Heart right ventricle (tissue), 16 donors: ENCODE data around the gene CALCOCO1. TPM values are rescaled to one million over a fixed set of nuclear protein-coding genes. Genes with fewer than 3 reads are reported as not detected.

Experiments
- ATAC-seq, 8 donors: fragments of 200-7000 bp; cut with Tn5 transposase; one replicate each; pipeline ENCODE4 v1.9.1; 2020; ENCODE audit warnings: mild to moderate bottlenecking in 8 of 8, moderate library complexity in 8 of 8, moderate number of reproducible peaks in 1 of 8
- DNase-seq, 2 donors: peaks; one replicate each; pipeline ENCODE4 v3.0.0-alpha.2; 2020
- H3K27ac ChIP-seq, 10 donors: fragments of 200-600 bp; sonication (generic) in 2 of 10; one replicate each; pipeline versions ENCODE4 v1.5.0 to v1.8.0; 2020 to 2022; ENCODE audit warnings: mild to moderate bottlenecking in 3 of 10
- H3K27me3 ChIP-seq, 7 donors: fragments of 200-600 bp; one replicate each; pipeline ENCODE4 v1.8.0; 2021 to 2022; ENCODE audit warnings: mild to moderate bottlenecking in 2 of 7
- H3K36me3 ChIP-seq, 9 donors: fragments of 200-600 bp; sonication (generic) in 1 of 9; one replicate each; pipeline versions ENCODE4 v1.5.0 to v1.8.0; 2020 to 2022; ENCODE audit warnings: mild to moderate bottlenecking in 2 of 9
- H3K4me1 ChIP-seq, 9 donors: fragments of 200-600 bp; sonication (generic) in 1 of 9; one replicate each; pipeline versions ENCODE4 v1.5.0 to v1.8.0; 2020 to 2022; ENCODE audit warnings: mild to moderate bottlenecking in 4 of 9
- H3K4me3 ChIP-seq, 10 donors: fragments of 200-600 bp; sonication (generic) in 2 of 10; one replicate each; pipeline versions ENCODE4 v1.5.0 to v1.8.0; 2020 to 2022; ENCODE audit warnings: mild to moderate bottlenecking in 7 of 10, moderate library complexity in 2 of 10
- H3K9me3 ChIP-seq, 11 donors: fragments of 200-600 bp in 10 of 11; sonication (generic) in 2 of 11; one replicate each; pipeline versions ENCODE4 v1.5.0 to v1.8.0; 2013 to 2022; ENCODE audit warnings: mild to moderate bottlenecking in 2 of 11, control low read depth in 1 of 11, moderate library complexity in 1 of 11
- WGBS, 2 donors: extraction: QIAGEN DNeasy Blood & Tissue Kit; methylation state at CpG; one replicate each; pipeline ENCODE4 v1.1.7; 2013; ENCODE audit warnings: inconsistent platforms in 1 of 2; 5-methylcytosine and 5-hydroxymethylcytosine counted together
- intact Hi-C, 10 donors: fragments of 100-400 bp; cut with DNase I; formaldehyde crosslinking; loops; one replicate each; pipeline versions ENCODE4 v1.11.1 to v1.14.2; 2022
- polyA plus RNA-seq, 2 donors: library from polyadenylated mRNA; stranded (reverse); fragments of 200-250 nt; gene quantifications; one replicate each; pipeline ENCODE4 v1.2.3, GENCODE V29; 2013
- total RNA-seq, 10 donors: library from RNA; stranded (reverse); fragmentation: NEBNext Ultra II Directional in 3 of 10; extraction: Animal tissue kit (Norgen Biotek cat#: 25700) in 3 of 10; gene quantifications; one replicate each; pipeline versions ENCODE4 v1.2.1 to v1.2.4, GENCODE V29; 2021 to 2023
- TF ChIP-seq, protein P1 (sequence below), 9 donors: fragments of 200-600 bp; sonication (generic) in 2 of 9; IDR thresholded peaks; one replicate each; pipeline versions ENCODE4 v1.5.0 to v1.8.0; 2021 to 2022; ENCODE audit warnings: antibody characterized with exemption in 9 of 9, mild to moderate bottlenecking in 5 of 9, moderate library complexity in 1 of 9
- donor health status: Arrhythmogenic right ventricular cardiomyopathy.
- donor health status: ischemic (EF 13 %, LVEDD 7.1; RV severe dilation, severe dysfunction).
- donor health status: healthy with polysubstance abuse.
- donor health status: DM: no; HTN: yes; CAD: no.
- donor health status: DM: no; HTN: no; CAD: no.
- donor health status: ischemic (EF 25% LVEDD 6.9; RV normal size, moderate dysfunction).
- donor health status: ischemic (EF 25% LVEDD 5.7; RV mildly dilated, moderate dysfunction).
- donor health status: healthy.
- donor health status: DM: yes; HTN: yes; CAD: no.
- donor health status: Ischemic cardiomyopathy.
- donor health status: ischemic (EF 35%, LVEDD 5.7; RV mildly dilated, moderate dysfunction).
- donor health status: nonischemic (EF 11% LVEDD 7.7; RV severe dilation, severe dysfunction).
- donor health status: DM: yes; HTN: yes; CAD: no.
- donor health status: PGD.
- donor health status: ischemic (EF 29% LVEDD 5.4; RV normal size, mild dysfunction).
- donor health status: nonischemic (EF 23%, LVEDD 6.1; RV moderate dilation, normal function).

Gene CALCOCO1
- total and polyA plus RNA-seq, 12 donors: 105 to 264 (median 198) TPM

DNA sequence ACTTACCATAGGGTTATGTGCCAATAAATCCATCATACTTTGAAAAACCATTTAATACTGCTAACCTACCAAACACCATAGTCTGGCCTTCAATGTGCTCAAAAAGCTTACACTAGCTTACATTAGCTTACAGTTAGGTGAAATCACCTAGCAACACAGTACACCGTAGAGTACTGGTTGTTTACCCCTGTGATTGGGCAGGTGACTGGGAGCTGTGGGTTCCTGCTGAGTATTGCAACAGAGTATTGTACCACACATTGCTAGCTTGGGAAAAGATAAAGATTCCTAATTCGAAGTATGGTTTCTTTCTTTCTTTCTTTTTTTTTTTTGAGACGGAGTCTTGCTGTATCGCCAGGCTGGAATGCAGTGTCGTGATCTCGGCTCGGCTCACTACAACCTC is 56.9 kb downstream of the CALCOCO1 start:
- ATAC-seq (no peak), DNase-seq (no peak)
- Histone ChIP-seq H3K36me3 (peaks cover 0 to 91% (median 54%) of the 10 kb centered on the region in 9 donors), H3K27ac (no peak overlapping the region), H3K27me3 (no peaks in the 10 kb centered on the region), H3K9me3 (no peaks in the 10 kb centered on the region), H3K4me3 (no peak overlapping the region), H3K4me1 (peaks cover 3 to 54% (median 29%) of the 10 kb centered on the region in 9 donors)
- WGBS, 2 donors: 85 to 87% methylated on average over 7 of the region's 7 CpGs
- TF ChIP-seq, protein P1, sequence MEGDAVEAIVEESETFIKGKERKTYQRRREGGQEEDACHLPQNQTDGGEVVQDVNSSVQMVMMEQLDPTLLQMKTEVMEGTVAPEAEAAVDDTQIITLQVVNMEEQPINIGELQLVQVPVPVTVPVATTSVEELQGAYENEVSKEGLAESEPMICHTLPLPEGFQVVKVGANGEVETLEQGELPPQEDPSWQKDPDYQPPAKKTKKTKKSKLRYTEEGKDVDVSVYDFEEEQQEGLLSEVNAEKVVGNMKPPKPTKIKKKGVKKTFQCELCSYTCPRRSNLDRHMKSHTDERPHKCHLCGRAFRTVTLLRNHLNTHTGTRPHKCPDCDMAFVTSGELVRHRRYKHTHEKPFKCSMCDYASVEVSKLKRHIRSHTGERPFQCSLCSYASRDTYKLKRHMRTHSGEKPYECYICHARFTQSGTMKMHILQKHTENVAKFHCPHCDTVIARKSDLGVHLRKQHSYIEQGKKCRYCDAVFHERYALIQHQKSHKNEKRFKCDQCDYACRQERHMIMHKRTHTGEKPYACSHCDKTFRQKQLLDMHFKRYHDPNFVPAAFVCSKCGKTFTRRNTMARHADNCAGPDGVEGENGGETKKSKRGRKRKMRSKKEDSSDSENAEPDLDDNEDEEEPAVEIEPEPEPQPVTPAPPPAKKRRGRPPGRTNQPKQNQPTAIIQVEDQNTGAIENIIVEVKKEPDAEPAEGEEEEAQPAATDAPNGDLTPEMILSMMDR (IDR thresholded peaks at IDR 0.05): no peak
- intact Hi-C loops: loop anchor here in 3 of 10 donors (5.0 to 10.0 kb wide), 2 partner anchors 46 to 118 kb away; partner anchors contain the start of gene ATF7 (in 2 of the 3)

DNA sequence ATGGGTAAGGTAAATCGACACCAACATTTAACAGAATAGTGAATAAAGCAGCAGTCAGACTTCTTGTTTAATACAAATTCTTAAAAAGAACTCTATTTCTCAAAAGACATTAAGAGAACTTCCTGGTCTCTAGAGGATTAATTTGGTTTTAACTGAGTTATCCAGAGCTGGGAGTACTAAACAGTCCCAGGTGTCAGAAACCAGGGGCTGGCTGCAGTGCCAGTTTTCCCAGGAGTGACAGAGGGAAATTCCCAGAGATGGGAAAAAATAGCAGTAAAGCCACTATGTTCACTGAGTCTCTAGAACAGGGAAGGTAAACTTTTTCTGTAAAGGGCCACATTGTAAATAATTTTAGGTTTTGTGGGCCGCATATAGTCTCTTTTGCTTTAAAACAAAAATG is 60.2 kb downstream of the CALCOCO1 start:
- no peak for DNase-seq
- H3K36me3 ChIP-seq: peaks cover 0 to 99% (median 63%) of the 10 kb centered on the region in 9 donors
- H3K4me3 ChIP-seq: no peak overlapping the region
- H3K27me3 ChIP-seq: no peaks in the 10 kb centered on the region
- ATAC-seq: no peak
- H3K27ac ChIP-seq: peak overlapping the region in 4 of 10 donors; percentile 25 to 48 (median 42)
- intact Hi-C loops: no loop called here
- WGBS, 2 donors: 94 to 98% methylated on average over 2 of the region's 2 CpGs
- TF ChIP-seq, protein P1 (IDR thresholded peaks at IDR 0.05): no peak
- peaks cover 0 to 43% (median 13%) of the 10 kb centered on the region in 9 donors for H3K4me1 ChIP-seq
- H3K9me3 ChIP-seq: no peaks in the 10 kb centered on the region

DNA sequence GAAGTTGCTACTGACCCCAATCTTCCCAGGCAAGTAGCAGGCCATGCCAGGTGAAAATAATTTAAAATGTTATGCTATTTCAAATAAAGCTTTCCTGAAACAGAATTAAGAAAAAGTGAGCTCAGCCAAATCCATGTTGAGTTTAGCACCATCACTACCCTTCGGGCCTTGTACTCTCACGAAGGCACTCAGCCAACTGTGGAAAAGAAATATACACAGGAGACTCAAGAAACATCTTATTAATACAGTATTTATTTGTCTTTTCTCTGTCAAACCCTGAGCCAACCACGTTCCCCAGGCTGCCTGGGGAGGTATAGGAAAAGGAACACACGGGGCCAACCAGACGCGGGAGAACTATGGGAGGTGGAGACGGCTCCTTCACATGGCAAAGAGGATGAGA is 62.3 kb downstream of the CALCOCO1 start:
- H3K4me3 ChIP-seq: no peak overlapping the region
- H3K4me1 ChIP-seq: peaks cover 4 to 37% (median 17%) of the 10 kb centered on the region in 9 donors
- peak overlapping the region in 3 of 10 donors; percentile 4 to 17 (median 11) for H3K27ac ChIP-seq
- no peaks in the 10 kb centered on the region for H3K9me3 ChIP-seq
- peaks cover 0 to 77% (median 45%) of the 10 kb centered on the region in 9 donors for H3K36me3 ChIP-seq
- intact Hi-C loops: loop anchor here in 2 of 10 donors (5.0 kb wide), 1 partner anchor 38 kb away; the partner anchor contains the start of gene ATF7 (in 2 of the 2)
- no peaks in the 10 kb centered on the region for H3K27me3 ChIP-seq
- TF ChIP-seq, protein P1 (IDR thresholded peaks at IDR 0.05): no peak
- 71 to 79% methylated on average over 7 of the region's 7 CpGs for WGBS, 2 donors
- ATAC-seq (no peak), DNase-seq (no peak)

DNA sequence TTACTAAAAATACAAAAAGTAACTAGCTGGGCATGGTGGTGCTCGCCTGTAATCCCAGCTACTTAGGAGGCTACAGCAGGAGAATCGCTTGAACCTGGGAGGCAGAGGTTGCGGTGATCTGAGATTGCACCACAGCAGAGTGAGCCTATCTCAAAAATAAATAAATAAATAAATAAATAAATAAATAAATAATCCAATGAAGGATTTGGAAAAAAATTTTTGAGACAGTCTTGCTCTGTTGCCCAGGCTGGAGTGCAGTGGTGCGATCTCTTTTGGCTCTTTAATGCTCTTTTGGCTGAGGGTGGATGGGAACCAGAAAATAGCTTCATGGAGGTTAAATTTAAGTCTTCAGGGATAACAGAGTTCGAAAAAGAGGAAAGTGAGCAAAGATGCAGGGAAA is 63.1 kb downstream of the CALCOCO1 start:
- DNase-seq (no peak), ATAC-seq (no peak)
- Histone ChIP-seq H3K27ac (peak overlapping the region in 4 of 10 donors; percentile 4 to 17 (median 6)), H3K4me1 (peaks cover 4 to 39% (median 19%) of the 10 kb centered on the region in 9 donors), H3K27me3 (no peaks in the 10 kb centered on the region), H3K36me3 (peaks cover 0 to 70% (median 37%) of the 10 kb centered on the region in 9 donors), H3K9me3 (no peaks in the 10 kb centered on the region), H3K4me3 (no peak overlapping the region)
- 83 to 93% methylated on average over 5 of the region's 5 CpGs for WGBS, 2 donors
- TF ChIP-seq, protein P1 (IDR thresholded peaks at IDR 0.05): no peak
- intact Hi-C loops: loop anchor here in 2 of 10 donors (5.0 kb wide), 1 partner anchor 37 kb away; the partner anchor contains the start of gene ATF7 (in 2 of the 2)
